Uterus (tissue), 4 donors: ENCODE measurements around the gene ADM5. TPM values are rescaled to one million over a fixed set of nuclear protein-coding genes. Genes with fewer than 3 reads are reported as not detected.
A peak's percentile ranks its signal among the peaks of the same experiment; 100 is the strongest.

Experiments used
- DNase-seq, 2 donors: peaks; one replicate each; pipeline ENCODE4 v3.0.0-alpha.2; 2019 to 2020
- H3K27ac ChIP-seq, 2 donors: fragments of 200-600 bp; sonication (generic); 1 replicate in 1 of 2; 2 replicates in 1 of 2; pipeline ENCODE4 v1.5.1; 2016 to 2018
- H3K27me3 ChIP-seq, 2 donors: fragments of 200-600 bp; sonication (generic); one replicate each; pipeline ENCODE4 v1.5.1; 2018 to 2019; ENCODE audit warnings: control low read depth in 1 of 2
- H3K36me3 ChIP-seq, 2 donors: fragments of 200-600 bp; sonication (generic); one replicate each; pipeline ENCODE4 v1.5.1; 2019; ENCODE audit warnings: control low read depth in 1 of 2
- H3K4me1 ChIP-seq, 2 donors: fragments of 200-600 bp; sonication (generic); one replicate each; pipeline ENCODE4 v1.5.1; 2018 to 2019; ENCODE audit warnings: control low read depth in 1 of 2
- H3K4me3 ChIP-seq, 2 donors: fragments of 200-600 bp; sonication (generic); 1 replicate in 1 of 2; 2 replicates in 1 of 2; pipeline ENCODE4 v1.5.1; 2018 to 2019; ENCODE audit warnings: mild to moderate bottlenecking in 1 of 2
- H3K9me3 ChIP-seq, 2 donors: fragments of 200-600 bp; sonication (generic); one replicate each; pipeline ENCODE4 v1.5.1; 2019; ENCODE audit warnings: control low read depth in 1 of 2
- POLR2A ChIP-seq, 2 donors: fragments of 450-650 bp; IDR thresholded peaks; one replicate each; pipeline ENCODE4 v1.6.1; 2016; ENCODE audit warnings: antibody characterized with exemption in 2 of 2, mild to moderate bottlenecking in 1 of 2, moderate library complexity in 1 of 2
- intact Hi-C: fragments of 100-400 bp; cut with DNase I; formaldehyde crosslinking; loops from one replicate; pipeline ENCODE4 v1.15.1; 2023; ENCODE audit warnings: low total_unique reads
- total RNA-seq, 4 donors: library from RNA; depleted of rRNA in 3 of 4; stranded (reverse); fragments of >200 nt in 3 of 4; gene quantifications; one replicate each; pipeline versions ENCODE4 v1.1.0 to v1.2.4, GENCODE V29; 2014 to 2023
- TF ChIP-seq, protein P1 (sequence below), 4 experiments: fragments of 200-600 bp in 2 of 4; fragments of 450-650 bp in 2 of 4; sonication (generic) in 2 of 4; IDR thresholded peaks; one replicate each; pipeline ENCODE4 v1.5.1; 2016 to 2019; ENCODE audit warnings: antibody characterized with exemption in 4 of 4, mild to moderate bottlenecking in 2 of 4, moderate library complexity in 1 of 4
- donor health status: DM: yes; HTN: yes; CAD: no.

ADM5 gene
- total RNA-seq, 4 donors from 2014 or later, result 1.3 to 6.0 (median 1.5) TPM; not detected in 1

DNA sequence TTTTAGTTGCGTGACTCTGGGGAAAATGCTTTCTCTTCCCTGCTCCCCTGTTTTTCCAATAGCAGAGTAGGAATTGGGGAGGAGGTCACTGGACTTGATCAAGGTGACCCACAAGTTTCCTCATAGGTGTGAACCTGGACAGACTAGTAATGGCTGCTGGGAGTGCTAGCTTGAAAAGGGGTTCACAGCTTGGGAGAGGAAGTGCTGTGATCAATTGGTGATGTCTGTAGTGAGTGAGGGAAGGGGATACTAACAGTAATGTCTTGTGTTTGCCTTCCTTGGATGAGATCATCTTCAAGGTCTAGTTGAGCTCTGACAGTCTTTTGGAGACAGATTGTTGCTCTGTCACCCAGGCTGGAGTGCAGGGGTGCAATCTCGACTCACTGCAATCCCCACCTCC lies 21.9 kb upstream of the ADM5 start:
- intact Hi-C loops, result no loop called here
- H3K27ac ChIP-seq, result no peak overlapping the region
- no peaks in the 10 kb centered on the region for H3K9me3 ChIP-seq
- TF ChIP-seq POLR2A (IDR thresholded peaks at IDR 0.05), result no peak
- TF ChIP-seq, protein P1, sequence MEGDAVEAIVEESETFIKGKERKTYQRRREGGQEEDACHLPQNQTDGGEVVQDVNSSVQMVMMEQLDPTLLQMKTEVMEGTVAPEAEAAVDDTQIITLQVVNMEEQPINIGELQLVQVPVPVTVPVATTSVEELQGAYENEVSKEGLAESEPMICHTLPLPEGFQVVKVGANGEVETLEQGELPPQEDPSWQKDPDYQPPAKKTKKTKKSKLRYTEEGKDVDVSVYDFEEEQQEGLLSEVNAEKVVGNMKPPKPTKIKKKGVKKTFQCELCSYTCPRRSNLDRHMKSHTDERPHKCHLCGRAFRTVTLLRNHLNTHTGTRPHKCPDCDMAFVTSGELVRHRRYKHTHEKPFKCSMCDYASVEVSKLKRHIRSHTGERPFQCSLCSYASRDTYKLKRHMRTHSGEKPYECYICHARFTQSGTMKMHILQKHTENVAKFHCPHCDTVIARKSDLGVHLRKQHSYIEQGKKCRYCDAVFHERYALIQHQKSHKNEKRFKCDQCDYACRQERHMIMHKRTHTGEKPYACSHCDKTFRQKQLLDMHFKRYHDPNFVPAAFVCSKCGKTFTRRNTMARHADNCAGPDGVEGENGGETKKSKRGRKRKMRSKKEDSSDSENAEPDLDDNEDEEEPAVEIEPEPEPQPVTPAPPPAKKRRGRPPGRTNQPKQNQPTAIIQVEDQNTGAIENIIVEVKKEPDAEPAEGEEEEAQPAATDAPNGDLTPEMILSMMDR (IDR thresholded peaks at IDR 0.05), result no peak
- no peaks in the 10 kb centered on the region for H3K27me3 ChIP-seq
- no peaks in the 10 kb centered on the region for H3K36me3 ChIP-seq
- no peak for DNase-seq
- no peak overlapping the region for H3K4me3 ChIP-seq
- peaks cover 0 to 6% of the 10 kb centered on the region in 2 donors for H3K4me1 ChIP-seq

DNA sequence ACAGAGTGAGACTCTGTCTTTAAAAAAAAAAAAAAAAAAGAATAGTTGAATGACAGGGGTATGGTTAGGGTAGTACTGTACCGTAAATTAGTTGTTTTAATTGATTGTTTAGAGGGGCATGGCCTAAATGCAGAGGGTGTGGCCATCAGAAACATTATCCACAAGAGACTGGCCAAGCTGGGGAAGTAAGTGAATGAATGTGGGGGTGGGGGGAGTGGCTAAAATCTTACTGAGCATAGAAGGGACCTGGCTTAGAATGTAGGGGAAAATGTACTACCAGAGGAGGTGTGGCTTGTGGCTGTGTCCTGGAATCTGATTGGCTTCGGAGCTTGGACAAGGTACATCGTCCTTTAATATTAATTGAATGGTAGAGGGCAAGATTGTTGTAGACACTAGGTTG lies 19.9 kb upstream of the ADM5 start:
- TF ChIP-seq, protein P1 (IDR thresholded peaks at IDR 0.05), result no peak
- no peak for TF ChIP-seq POLR2A (IDR thresholded peaks at IDR 0.05)
- no peaks in the 10 kb centered on the region for H3K27me3 ChIP-seq
- intact Hi-C loops, result no loop called here
- peaks cover 0 to 6% of the 10 kb centered on the region in 2 donors for H3K4me1 ChIP-seq
- H3K4me3 ChIP-seq, result no peak overlapping the region
- no peaks in the 10 kb centered on the region for H3K36me3 ChIP-seq
- H3K9me3 ChIP-seq, result no peaks in the 10 kb centered on the region
- H3K27ac ChIP-seq, result no peak overlapping the region
- DNase-seq, result no peak

DNA sequence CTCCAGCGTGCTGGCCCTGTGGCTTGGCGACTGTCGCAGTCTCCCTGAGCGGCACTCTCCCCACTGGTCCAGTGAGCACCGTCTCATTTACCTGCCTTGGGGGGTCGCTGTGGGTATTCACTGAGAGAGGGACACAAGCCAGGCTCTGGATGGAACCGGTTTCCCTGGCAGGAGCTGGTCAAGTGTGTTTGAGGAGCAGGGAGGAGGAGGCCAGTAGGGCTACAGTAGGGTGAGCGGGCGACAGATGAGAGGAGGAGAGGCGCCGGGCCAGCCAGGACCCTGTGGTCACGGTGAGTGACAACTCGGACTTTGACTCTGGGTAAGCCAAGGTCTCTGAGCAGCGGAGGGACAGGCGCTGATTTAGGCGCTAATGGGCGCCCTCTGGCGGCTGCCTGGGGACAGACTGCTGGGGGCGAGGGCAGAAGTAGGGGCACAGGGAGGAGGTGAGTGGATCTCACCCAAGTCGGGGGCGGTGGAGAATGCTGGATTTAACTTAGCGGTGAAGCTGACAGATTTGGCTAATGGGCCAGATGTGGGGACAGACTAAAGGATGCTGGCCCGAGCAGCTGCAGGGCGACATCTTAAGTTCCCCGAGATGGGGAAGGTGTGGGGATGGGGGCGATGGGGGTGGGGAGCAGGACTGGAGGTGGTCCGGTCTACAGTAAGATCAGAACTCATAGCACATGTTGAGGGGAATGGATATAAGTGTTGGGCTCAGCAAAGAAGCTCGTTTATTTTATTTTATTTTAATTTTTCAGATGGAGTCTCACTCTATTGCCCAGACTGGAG lies 17.1 kb upstream of the ADM5 start:
- TF ChIP-seq, protein P1 (IDR thresholded peaks at IDR 0.05), result peak; percentile 81 to 92 (median 83)
- no peak for TF ChIP-seq POLR2A (IDR thresholded peaks at IDR 0.05)
- DNase-seq, result peak; percentile 68 to 73
- intact Hi-C loops, result no loop called here
- H3K27ac ChIP-seq, result peak overlapping the region in 1 of 2 donors; percentile 54
- H3K27me3 ChIP-seq, result no peaks in the 10 kb centered on the region
- H3K4me3 ChIP-seq, result no peak overlapping the region
- no peaks in the 10 kb centered on the region for H3K4me1 ChIP-seq
- no peaks in the 10 kb centered on the region for H3K36me3 ChIP-seq
- no peaks in the 10 kb centered on the region for H3K9me3 ChIP-seq

DNA sequence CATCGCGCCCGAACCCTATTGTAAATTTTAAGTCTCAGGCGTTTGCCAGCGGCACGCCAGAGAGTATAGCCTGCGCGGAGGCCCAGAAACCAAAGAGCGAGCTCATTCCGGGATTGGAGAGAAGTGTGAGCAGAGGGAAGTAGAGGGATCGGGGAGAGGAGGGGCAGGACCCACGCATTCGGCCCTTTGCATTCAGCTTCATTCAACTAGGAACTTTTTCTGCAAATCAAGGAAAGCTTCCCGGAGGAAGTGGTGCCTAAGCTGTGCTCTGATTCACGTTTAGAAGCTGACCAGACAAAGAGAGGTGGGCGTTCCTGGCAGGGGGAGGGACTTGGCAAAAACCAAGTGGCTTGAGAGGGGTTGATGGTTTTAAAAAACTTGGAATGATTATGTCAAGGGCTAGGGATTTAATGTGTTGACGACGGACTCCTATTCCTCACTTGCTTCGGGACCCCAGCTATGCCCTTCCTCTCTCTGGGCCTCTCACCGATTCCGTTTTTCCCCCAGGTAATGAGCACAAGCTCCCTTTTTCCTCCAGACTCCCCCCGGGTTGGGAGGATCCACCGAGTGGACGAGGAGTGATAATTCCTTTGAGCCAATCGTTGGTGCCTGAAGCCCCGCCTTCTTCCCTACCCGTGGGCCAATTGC lies 13.1 kb upstream of the ADM5 start:
- H3K27ac ChIP-seq, result peak overlapping the region; percentile 93 to 95
- H3K4me3 ChIP-seq, result peak overlapping the region; percentile 31 to 39
- H3K27me3 ChIP-seq, result no peaks in the 10 kb centered on the region
- intact Hi-C loops, result no loop called here
- TF ChIP-seq POLR2A (IDR thresholded peaks at IDR 0.05), result peak in 1 of 2 donors; percentile 9
- TF ChIP-seq, protein P1 (IDR thresholded peaks at IDR 0.05), result no peak
- H3K36me3 ChIP-seq, result no peaks in the 10 kb centered on the region
- DNase-seq, result peak; percentile 86 to 93
- no peaks in the 10 kb centered on the region for H3K9me3 ChIP-seq
- peaks cover 0 to 4% of the 10 kb centered on the region in 2 donors for H3K4me1 ChIP-seq

DNA sequence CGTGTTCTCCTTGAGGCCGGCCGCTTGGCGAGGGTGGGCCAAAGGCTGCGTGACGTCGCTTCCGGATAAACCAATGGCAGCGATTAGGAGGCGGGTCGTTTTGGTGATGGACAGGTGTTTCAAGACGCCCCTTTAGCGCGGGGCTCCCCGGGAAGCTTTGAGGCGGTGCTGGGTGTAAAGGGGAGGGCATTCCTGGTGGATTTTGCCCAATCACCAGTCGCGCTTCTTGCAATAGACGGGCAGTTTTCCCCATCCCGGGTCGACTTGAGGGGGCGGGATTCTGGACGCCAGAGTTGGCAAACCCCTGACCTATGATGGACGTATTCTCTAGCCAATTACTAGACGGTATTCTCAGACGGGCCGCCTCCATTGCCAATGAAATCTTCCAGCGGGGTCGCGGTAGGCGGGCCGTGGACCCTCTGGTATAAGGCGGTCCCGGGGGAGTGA lies 12.6 kb upstream of the ADM5 start:
- Histone ChIP-seq H3K9me3 (no peaks in the 10 kb centered on the region), H3K27me3 (no peaks in the 10 kb centered on the region), H3K36me3 (no peaks in the 10 kb centered on the region), H3K27ac (peak overlapping the region; percentile 94 to 95), H3K4me3 (peak overlapping the region; percentile 64 to 86), H3K4me1 (peaks cover 0 to 4% of the 10 kb centered on the region in 2 donors)
- intact Hi-C loops, result no loop called here
- DNase-seq, result peak; percentile 100
- TF ChIP-seq POLR2A (IDR thresholded peaks at IDR 0.05), result no peak
- TF ChIP-seq, protein P1 (IDR thresholded peaks at IDR 0.05), result peak in 1 of 4 experiments; percentile 1
